Naive thymus-derived CD8-positive, alpha-beta T cell (primary cell): ENCODE measurements around the gene SCNN1B. TPM values are rescaled to one million over a fixed set of nuclear protein-coding genes. Genes with fewer than 3 reads are reported as not detected.

ENCODE experiments used
- ATAC-seq, 2 donors: fragments of 150-1000 bp; cut with Tn5 transposase in 1 of 2; sonication (Bioruptor Pico), chemical (Tn5 transposase) in 1 of 2; 1 replicate in 1 of 2; 2 replicates in 1 of 2; pipeline ENCODE4 v1.10.0; 2021; ENCODE audit warnings: mild to moderate bottlenecking in 2 of 2, moderate library complexity in 2 of 2
- POLR2A ChIA-PET: fragments of 350-600 bp; sonication (Branson Sonifier 250); formaldehyde crosslinking; loops from one replicate; lab custom pipeline; 2021; ENCODE audit warnings: antibody characterized with exemption; lab: Charles Lee
- DNase-seq, 10 donors: peaks; one replicate each; pipeline versions ENCODE4 v3.0.0 to v3.0.0-alpha.2; 2020 to 2022
- H3K27ac Mint-ChIP-seq, 10 donors: one replicate each; pipeline ENCODE4 v1.8.0; 2020 to 2022; ENCODE audit warnings: mild to moderate bottlenecking in 10 of 10, mixed read lengths in 10 of 10, moderate library complexity in 4 of 10, inconsistent platforms in 1 of 10
- H3K27me3 Mint-ChIP-seq, 5 donors: one replicate each; pipeline ENCODE4 v1.8.0; 2021 to 2022; ENCODE audit warnings: mixed read lengths in 5 of 5
- H3K36me3 Mint-ChIP-seq, 3 donors: one replicate each; pipeline ENCODE4 v1.8.0; 2020 to 2022; ENCODE audit warnings: mixed read lengths in 3 of 3, mild to moderate bottlenecking in 2 of 3, inconsistent platforms in 1 of 3
- H3K4me1 Mint-ChIP-seq, 4 donors: one replicate each; pipeline ENCODE4 v1.8.0; 2021 to 2022; ENCODE audit warnings: mixed read lengths in 4 of 4
- H3K4me3 Mint-ChIP-seq, 10 donors: one replicate each; pipeline ENCODE4 v1.8.0; 2020 to 2022; ENCODE audit warnings: mild to moderate bottlenecking in 10 of 10, mixed read lengths in 10 of 10, moderate library complexity in 6 of 10, inconsistent platforms in 1 of 10
- H3K9me3 Mint-ChIP-seq, 9 donors: one replicate each; pipeline ENCODE4 v1.8.0; 2020 to 2022; ENCODE audit warnings: mixed read lengths in 9 of 9, mild to moderate bottlenecking in 3 of 9, inconsistent platforms in 1 of 9, moderate library complexity in 1 of 9
- polyA plus RNA-seq, 3 donors: library from polyadenylated mRNA; unstranded; fragments of 300-500 nt; fragmentation: Illumina TruSeq; gene quantifications; one replicate each; pipeline ENCODE4 v1.2.3, GENCODE V29; 2021
- total RNA-seq, 8 experiments: library from RNA in 2 of 8; stranded (reverse) in 2 of 8; gene quantifications; one replicate each; pipeline ENCODE4 v1.2.3 and lab custom pipeline; 2021 to 2026

The SCNN1B gene
- total and polyA plus RNA-seq, 5 experiments from 2014 or later: not detected

DNA sequence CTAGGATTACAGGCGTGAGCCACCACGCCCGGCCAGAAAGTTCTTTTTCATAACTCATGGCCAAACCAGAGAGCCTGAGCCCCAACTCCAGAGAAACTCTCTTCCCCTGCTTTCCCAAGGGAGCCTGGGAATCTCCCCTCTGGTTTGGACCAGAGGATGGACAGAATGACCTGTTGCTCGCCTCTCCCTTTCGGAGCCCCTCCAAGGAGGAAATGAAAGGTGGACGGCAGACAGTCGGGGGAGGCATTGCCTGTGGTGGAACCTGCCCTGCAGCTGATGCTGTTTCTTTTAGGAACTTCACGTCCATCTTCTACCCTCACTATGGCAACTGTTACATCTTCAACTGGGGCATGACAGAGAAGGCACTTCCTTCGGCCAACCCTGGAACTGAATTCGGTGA is 65.5 kb downstream of the SCNN1B start:
- H3K36me3 Mint-ChIP-seq: no peaks in the 10 kb centered on the region
- H3K4me3 Mint-ChIP-seq: no peak overlapping the region
- POLR2A ChIA-PET: no interaction called here
- H3K9me3 Mint-ChIP-seq: no peaks in the 10 kb centered on the region
- peaks cover 6 to 11% (median 10%) of the 10 kb centered on the region in 4 donors for H3K4me1 Mint-ChIP-seq
- no peak overlapping the region for H3K27ac Mint-ChIP-seq
- ATAC-seq (no peak), DNase-seq (no peak)
- H3K27me3 Mint-ChIP-seq: peaks cover 1 to 12% (median 6%) of the 10 kb centered on the region in 5 donors

DNA sequence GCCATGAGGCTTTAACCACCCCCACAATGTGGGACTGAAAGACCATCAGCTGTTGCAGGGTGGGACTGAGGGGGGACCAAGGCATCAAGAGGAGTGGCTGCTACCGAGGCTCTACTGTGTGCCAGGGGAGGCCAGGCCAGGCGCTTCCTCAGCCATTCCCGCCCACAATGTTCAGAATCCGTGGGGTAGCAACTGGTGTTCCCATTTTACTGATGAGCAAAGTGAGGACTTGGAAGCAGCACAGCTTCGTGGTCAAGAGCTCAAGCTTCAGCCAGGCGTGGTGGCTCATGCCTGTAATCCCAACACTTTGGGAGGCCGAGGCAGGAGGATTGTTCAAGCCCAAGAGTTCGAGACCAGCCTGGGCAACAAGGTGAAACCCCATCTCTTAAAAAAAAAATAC is 65.9 kb downstream of the SCNN1B start:
- POLR2A ChIA-PET: no interaction called here
- no peak overlapping the region for H3K27ac Mint-ChIP-seq
- H3K27me3 Mint-ChIP-seq: peaks cover 1 to 12% (median 6%) of the 10 kb centered on the region in 5 donors
- no peaks in the 10 kb centered on the region for H3K9me3 Mint-ChIP-seq
- no peaks in the 10 kb centered on the region for H3K36me3 Mint-ChIP-seq
- no peak overlapping the region for H3K4me3 Mint-ChIP-seq
- DNase-seq (no peak), ATAC-seq (no peak)
- H3K4me1 Mint-ChIP-seq: peaks cover 6 to 11% (median 10%) of the 10 kb centered on the region in 4 donors

GRCh38 chr16:23368469-23368868 is 66.4 kb downstream of the SCNN1B start:
- DNase-seq (no peak), ATAC-seq (no peak)
- peaks cover 6 to 11% (median 10%) of the 10 kb centered on the region in 4 donors for H3K4me1 Mint-ChIP-seq
- no peak overlapping the region for H3K27ac Mint-ChIP-seq
- peaks cover 1 to 17% (median 9%) of the 10 kb centered on the region in 5 donors for H3K27me3 Mint-ChIP-seq
- POLR2A ChIA-PET: no interaction called here
- no peak overlapping the region for H3K4me3 Mint-ChIP-seq
- no peaks in the 10 kb centered on the region for H3K36me3 Mint-ChIP-seq
- no peaks in the 10 kb centered on the region for H3K9me3 Mint-ChIP-seq

- H3K4me3 Mint-ChIP-seq: no peak overlapping the region
- H3K4me1 Mint-ChIP-seq: peaks cover 6 to 11% (median 9%) of the 10 kb centered on the region in 4 donors
- H3K9me3 Mint-ChIP-seq: no peaks in the 10 kb centered on the region
- no peak overlapping the region for H3K27ac Mint-ChIP-seq
- DNase-seq: no peak
- H3K27me3 Mint-ChIP-seq: peaks cover 1 to 22% (median 12%) of the 10 kb centered on the region in 5 donors
- no peak for ATAC-seq
- no peaks in the 10 kb centered on the region for H3K36me3 Mint-ChIP-seq
- POLR2A ChIA-PET: no interaction called here
Observed at GRCh38 chr16:23369416-23369815, 67.3 kb downstream of the SCNN1B start.

- no peaks in the 10 kb centered on the region for H3K4me1 Mint-ChIP-seq
- no peak overlapping the region for H3K4me3 Mint-ChIP-seq
- H3K36me3 Mint-ChIP-seq: no peaks in the 10 kb centered on the region
- H3K27ac Mint-ChIP-seq: no peak overlapping the region
- DNase-seq (no peak), ATAC-seq (no peak)
- peaks cover 1 to 22% (median 12%) of the 10 kb centered on the region in 5 donors for H3K27me3 Mint-ChIP-seq
- POLR2A ChIA-PET: no interaction called here
- H3K9me3 Mint-ChIP-seq: no peaks in the 10 kb centered on the region
Observed at GRCh38 chr16:23371368-23371767, 69.3 kb downstream of the SCNN1B start.

DNA sequence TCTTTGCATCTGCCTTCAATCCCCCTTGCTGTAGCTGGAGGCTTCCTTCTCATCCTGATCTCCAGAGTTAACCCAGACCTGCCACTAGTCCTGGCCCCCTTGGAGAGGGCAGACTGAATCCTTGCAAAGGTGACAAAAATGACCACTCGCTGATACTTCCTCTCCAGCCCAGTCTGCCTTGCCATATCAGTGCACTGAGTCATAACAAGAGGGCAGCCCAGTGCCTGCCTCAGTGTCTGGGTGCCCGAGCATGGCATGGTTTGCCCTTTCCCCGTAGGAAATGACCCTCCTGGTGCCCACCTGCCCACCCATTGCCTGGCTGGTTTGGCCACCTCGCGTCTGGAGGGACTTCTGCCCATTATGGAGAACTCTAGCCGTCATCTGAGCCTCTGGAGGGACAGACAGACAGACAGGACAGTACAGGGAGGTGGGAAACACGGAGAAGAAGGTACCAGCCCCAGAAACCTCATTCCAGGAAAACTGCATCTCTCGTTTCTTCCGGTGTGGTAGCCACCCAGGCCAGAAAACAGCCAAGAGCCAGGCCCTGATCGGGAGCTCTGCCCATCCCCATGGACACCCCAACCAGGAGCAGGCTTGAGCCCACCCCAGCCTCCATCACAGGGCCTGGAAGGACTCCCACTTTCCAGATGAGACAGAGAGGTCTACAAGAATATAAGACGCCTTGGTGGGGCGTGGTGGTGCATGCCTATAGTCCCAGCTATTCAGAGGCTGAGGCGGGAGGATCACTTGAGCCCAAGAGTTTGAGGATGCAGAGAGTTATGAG is 71.5 kb downstream of the SCNN1B start:
- H3K36me3 Mint-ChIP-seq: no peaks in the 10 kb centered on the region
- no peak overlapping the region for H3K4me3 Mint-ChIP-seq

DNA sequence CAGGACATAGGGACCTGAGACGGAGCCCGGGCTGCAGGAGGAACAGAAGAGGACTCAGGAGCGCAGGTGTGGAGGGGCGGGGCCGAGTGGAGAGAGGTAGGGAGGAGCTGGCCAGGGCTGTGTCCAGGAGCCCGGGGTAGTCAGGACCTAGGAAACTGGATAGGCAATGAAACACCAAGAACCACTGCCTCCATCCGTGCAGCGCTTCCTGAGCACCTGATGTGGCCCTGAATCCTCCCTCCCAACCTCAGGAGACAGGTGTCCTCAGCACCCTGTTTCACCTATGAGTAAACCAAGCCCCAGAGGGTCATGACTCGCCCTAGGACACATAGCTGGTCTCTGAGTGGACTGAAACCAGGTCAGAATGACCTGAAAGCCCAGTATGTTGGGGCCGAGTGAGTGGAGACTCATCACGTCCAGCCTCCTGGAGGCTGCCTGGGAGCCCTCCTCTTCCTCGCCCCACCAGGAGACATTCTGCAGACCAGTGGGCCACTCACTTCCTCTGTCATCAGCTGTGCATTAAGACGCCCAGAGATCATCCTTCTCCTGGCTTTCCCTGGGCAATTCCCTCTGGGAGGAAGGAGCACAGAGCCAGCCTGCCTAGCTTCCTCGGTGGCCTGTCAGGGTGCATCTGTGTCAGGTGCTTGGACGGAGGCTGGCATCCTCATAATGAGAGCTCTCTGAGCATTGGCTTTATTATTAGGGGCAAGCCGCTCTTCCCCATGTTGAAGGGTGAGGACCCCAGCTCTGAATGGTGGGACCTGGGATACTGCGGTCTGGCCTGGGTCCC is 72.8 kb downstream of the SCNN1B start:
- H3K27ac Mint-ChIP-seq: no peak overlapping the region
- H3K4me1 Mint-ChIP-seq: no peaks in the 10 kb centered on the region
- no peaks in the 10 kb centered on the region for H3K9me3 Mint-ChIP-seq
- ATAC-seq: no peak
- no peak overlapping the region for H3K4me3 Mint-ChIP-seq
- DNase-seq: no peak
- POLR2A ChIA-PET: no interaction called here
- peaks cover 1 to 22% (median 14%) of the 10 kb centered on the region in 5 donors for H3K27me3 Mint-ChIP-seq
- no peaks in the 10 kb centered on the region for H3K36me3 Mint-ChIP-seq

More for the DNA sequence above, 71.5 kb downstream of the SCNN1B start:
- no peak for ATAC-seq
- Mint-ChIP-seq H3K27me3 (peaks cover 1 to 22% (median 14%) of the 10 kb centered on the region in 5 donors), H3K27ac (no peak overlapping the region), H3K9me3 (no peaks in the 10 kb centered on the region), H3K4me1 (no peaks in the 10 kb centered on the region)
- no peak for DNase-seq
- POLR2A ChIA-PET: no interaction called here

DNA sequence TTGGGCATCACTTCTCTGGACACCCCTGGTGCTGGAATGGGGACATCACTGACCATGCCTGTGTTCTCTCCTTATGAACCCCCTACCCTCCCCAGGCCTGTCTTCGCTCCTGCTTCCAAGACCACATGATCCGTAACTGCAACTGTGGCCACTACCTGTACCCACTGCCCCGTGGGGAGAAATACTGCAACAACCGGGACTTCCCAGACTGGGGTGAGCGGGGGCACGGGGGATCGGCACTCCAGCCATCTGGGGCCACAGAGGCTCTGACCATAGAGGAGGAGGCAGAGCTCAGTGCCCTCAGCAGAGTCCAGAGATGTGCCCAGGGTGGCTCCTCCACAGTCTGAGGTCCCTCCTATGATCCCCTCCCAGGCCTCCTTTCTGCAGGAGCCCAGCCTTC is 73.5 kb downstream of the SCNN1B start:
- ATAC-seq (no peak), DNase-seq (no peak)
- H3K4me3 Mint-ChIP-seq: no peak overlapping the region
- H3K9me3 Mint-ChIP-seq: no peaks in the 10 kb centered on the region
- H3K36me3 Mint-ChIP-seq: no peaks in the 10 kb centered on the region
- POLR2A ChIA-PET: no interaction called here
- no peaks in the 10 kb centered on the region for H3K4me1 Mint-ChIP-seq
- peaks cover under 1 to 15% (median 8%) of the 10 kb centered on the region in 5 donors for H3K27me3 Mint-ChIP-seq
- H3K27ac Mint-ChIP-seq: peak overlapping the region in 1 of 10 donors; percentile 40

- no peaks in the 10 kb centered on the region for H3K36me3 Mint-ChIP-seq
- H3K27ac Mint-ChIP-seq: no peak overlapping the region
- peaks cover 0 to 11% (median 8%) of the 10 kb centered on the region in 5 donors for H3K27me3 Mint-ChIP-seq
- ATAC-seq (no peak), DNase-seq (no peak)
- no peaks in the 10 kb centered on the region for H3K9me3 Mint-ChIP-seq
- H3K4me3 Mint-ChIP-seq: no peak overlapping the region
- no peaks in the 10 kb centered on the region for H3K4me1 Mint-ChIP-seq
- POLR2A ChIA-PET: no interaction called here
Observed at GRCh38 chr16:23377071-23377931, 75.2 kb downstream of the SCNN1B start.

DNA sequence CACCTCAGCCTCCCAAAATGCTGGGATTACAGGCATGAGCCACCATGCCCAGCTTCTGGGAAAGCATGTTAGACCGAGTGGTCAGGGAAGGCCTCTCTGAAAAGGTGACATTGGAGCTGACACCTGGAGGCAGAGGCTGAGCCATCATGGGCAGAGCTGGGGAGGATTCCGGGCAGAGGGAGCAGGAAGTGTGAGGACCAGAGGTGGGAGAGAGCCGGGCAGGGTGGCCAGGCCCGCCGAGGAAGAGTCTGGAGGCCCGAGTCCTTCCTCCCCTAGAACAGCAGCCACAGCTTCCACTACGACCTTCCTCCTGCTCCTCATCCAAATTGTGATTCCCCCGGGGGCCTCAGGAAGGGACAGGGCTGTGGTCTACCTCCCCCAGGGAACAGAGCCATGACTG is 76.2 kb downstream of the SCNN1B start:
- Mint-ChIP-seq H3K27ac (no peak overlapping the region), H3K27me3 (peaks cover 0 to 9% (median 7%) of the 10 kb centered on the region in 5 donors), H3K36me3 (no peaks in the 10 kb centered on the region), H3K4me1 (no peaks in the 10 kb centered on the region), H3K4me3 (no peak overlapping the region), H3K9me3 (no peaks in the 10 kb centered on the region)
- POLR2A ChIA-PET: no interaction called here
- DNase-seq: no peak
- no peak for ATAC-seq

DNA sequence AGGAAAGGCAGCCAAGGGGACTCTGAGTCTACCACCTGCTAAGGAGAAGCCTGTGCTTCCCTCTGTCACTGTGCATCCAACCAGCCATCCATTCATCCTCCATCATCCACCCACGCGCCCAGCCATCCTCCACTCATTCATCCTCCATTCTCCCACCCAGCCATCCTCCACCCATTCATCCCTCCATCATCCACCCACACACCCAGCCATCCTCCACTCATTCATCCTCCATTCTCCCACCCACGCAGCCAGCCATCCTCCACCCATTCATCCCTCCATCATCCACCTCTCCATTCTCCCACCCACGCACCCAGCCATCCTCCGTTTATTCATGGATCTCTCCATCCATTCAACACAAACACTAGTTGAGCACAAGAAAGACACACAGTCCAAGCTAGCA is 76.8 kb downstream of the SCNN1B start:
- Mint-ChIP-seq H3K36me3 (no peaks in the 10 kb centered on the region), H3K9me3 (no peaks in the 10 kb centered on the region), H3K4me1 (no peaks in the 10 kb centered on the region), H3K27me3 (peaks cover 0 to 3% (median under 1%) of the 10 kb centered on the region in 5 donors), H3K4me3 (no peak overlapping the region), H3K27ac (no peak overlapping the region)
- DNase-seq (no peak), ATAC-seq (no peak)
- POLR2A ChIA-PET: no interaction called here

DNA sequence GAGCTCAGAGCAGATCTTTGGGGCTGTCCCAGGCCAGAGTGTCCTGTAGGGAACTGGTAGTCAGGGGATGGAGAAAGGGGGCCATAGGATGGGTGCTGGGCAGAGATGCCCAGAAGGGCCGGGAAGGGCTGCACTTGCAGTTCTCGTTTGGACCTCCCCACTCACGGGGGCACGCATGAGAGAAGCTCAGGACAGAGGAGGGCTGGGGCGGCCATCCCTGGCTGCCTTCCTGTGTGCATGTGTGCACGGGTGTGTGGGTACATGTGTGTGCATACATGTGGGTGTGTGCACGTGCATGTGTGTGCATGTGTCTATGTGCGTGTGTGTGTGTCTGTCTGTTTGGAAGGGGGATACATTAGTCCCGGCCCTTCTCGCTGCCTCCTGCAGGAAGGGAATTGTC is 77.6 kb downstream of the SCNN1B start:
- POLR2A ChIA-PET: no interaction called here
- no peaks in the 10 kb centered on the region for H3K4me1 Mint-ChIP-seq
- no peaks in the 10 kb centered on the region for H3K36me3 Mint-ChIP-seq
- DNase-seq: no peak
- H3K27me3 Mint-ChIP-seq: peaks cover 0 to 3% (median 0%) of the 10 kb centered on the region in 5 donors
- no peak overlapping the region for H3K27ac Mint-ChIP-seq
- ATAC-seq: no peak
- no peak overlapping the region for H3K4me3 Mint-ChIP-seq
- no peaks in the 10 kb centered on the region for H3K9me3 Mint-ChIP-seq
